GM19395 (cell line): ENCODE results near the gene SEMA6A.

Source experiments
- ATAC-seq: cut with Tn5 transposase; IDR thresholded peaks from one replicate; pipeline ENCODE4 v1.9.1; 2021; ENCODE audit warnings: mild to moderate bottlenecking, moderate library complexity; ENCODE audit not compliant: unreplicated experiment

Gene SEMA6A

DNA sequence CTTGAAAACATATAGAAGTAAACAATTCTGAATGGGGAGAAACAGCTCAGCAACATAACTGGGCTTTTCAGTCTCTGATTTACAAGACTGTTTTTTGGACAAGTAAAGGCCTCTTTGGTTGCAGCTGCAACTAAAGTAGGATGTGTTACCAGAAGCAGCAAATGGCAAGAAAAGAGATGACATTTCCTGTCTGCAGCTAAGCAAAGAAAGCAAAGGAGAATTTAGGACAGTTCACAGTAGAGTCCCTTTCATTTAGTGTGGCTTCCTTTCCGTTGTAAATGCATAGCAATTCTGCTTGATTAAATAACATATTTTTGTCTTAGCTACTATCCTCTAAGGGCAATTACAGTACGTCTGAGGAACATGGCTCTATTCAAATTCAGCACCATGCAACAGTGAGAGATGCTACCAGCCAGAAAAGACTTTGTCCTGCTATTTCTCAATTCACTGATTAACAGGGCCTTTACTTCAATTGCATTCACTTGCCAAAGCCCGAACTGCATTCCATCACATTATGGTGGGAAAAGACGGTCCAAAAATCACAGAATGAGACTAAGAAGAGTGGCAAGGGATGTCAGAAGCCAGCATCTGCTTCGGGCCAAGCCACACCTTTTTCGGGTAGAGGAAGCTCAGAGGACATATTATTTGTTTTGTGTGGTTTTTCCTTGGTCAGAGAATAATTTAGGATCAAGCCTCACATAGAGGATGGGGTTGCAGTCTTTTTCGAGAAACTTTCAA is 107.7 kb downstream of the SEMA6A start:
- no peak for ATAC-seq

GRCh38 chr5:116465411-116465810 is 109.2 kb downstream of the SEMA6A start:
- no peak for ATAC-seq

GRCh38 chr5:116464144-116464708 is 110.4 kb downstream of the SEMA6A start:
- no peak for ATAC-seq

- no peak for ATAC-seq
Measured at GRCh38 chr5:116462500-116462899, 112.1 kb downstream of the SEMA6A start.

DNA sequence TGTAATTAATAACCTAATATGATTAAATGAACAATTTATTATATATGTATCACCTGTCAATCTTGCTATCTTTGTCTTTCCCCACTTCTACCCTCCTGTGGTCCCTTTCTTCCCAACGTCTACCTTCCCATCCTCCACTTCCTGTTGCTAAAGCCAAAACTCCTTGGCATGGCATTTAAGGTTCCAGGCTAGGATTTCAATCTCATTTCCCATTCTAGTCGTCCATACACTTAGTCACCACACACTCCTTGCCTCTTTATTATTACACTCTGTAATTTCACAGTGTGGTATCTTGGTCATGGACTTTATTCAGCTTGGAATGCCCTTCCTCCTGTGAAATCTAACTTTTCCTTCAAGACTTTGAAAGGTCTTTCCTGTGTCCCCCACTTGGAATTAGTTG is 115.3 kb downstream of the SEMA6A start:
- ATAC-seq: no peak

DNA sequence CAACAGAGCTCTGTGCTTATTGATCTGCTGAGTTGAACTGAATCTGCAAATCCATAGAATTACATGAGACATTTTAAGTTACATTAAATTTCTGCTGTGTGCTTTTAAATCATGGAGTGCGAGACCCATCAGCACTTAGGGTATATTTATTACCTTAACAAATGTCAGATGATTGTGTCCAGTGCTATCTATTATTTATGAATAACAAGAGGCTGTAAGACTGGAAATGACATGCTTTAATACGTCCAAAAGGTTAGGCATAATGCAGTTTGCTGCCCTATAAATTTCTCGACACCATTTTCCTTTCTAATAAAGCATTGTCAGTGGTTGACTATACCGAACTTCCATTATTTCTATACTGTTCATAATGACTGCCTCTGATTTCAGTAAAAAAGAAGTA is 117.6 kb downstream of the SEMA6A start:
- no peak for ATAC-seq

DNA sequence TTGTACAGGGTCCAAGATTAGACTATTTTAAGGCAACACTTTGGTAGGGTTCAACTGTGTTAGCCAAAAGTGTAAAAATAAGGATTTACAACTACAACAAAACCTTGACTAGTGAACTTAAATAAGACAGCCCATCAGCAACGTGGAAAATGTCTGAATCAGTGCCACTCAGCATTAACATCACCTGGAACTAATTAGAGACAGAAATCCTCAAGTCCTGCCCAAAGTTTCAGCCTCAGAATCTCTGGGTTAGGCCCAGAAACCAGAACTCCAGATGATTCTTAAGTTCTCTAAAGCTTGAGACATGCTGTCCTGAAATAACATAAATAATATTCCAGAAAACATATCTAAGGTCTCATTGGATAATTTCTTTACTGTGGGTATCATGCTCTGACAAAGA is 118.6 kb downstream of the SEMA6A start:
- ATAC-seq: no peak

DNA sequence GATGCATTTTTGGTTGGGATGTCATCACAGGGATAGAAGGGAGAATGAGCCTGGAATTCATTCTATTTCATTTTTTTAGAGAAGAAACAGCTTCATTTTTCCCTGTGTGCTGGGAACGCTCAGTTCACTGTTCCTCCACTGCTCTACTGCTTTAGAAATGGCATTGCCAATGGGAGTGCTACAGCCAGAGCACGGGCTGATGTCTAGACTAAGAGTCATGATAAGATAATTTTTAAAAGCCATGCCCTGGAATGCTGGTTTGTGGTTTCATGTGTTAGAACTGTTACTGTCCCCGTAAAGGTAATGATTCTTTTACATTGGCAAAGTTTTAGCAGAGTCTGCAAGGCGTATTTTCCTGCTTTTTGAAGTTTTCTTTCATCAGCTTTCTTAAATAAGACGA is 119.6 kb downstream of the SEMA6A start:
- ATAC-seq: no peak

DNA sequence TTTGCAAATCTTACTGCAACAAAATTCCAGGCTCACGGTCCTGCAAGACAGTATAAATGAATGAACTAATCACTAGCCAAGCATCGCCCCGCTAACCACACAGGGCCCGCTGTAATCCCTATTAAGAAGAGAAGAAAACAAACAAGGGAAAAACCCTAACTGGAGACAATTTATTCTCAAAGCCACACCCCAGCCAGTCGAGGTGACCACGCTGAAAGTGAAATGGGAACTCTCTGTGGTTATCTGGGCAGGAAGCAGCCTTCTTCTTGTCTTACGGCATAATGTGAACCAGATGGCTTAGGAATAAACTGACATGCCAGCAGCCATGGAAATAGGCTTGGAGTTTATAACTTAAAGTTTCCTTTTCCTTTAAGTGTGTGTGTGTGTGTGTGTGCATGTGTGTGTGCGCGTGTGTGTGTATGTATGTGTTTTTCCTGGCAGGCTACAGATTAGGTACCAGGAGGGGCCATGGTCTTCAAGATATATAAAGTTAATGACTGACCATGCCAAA is 120.2 kb downstream of the SEMA6A start:
- peak; percentile 100 for ATAC-seq

DNA sequence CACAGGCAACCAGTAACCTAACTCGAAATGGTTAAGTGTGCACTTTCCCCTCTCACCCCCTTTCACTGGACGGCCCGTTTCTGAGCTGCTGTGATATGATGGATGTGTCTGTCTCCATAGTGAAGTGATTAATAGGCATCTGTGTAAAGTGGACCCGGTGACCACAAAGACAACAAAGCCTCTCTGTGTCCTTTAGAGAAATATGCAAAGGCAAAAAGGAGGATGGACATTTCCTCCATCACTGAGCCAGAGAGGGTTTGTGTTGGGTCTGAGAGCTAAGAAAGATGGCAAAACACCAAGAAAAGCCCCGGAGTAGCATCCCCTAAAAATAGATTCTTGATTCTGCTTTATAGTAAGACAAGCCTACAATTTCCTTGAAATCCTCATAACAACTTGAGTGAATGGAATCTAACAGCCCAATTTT is 120.6 kb downstream of the SEMA6A start:
- ATAC-seq: no peak

GRCh38 chr5:116452774-116453368 is 121.8 kb downstream of the SEMA6A start:
- no peak for ATAC-seq

- ATAC-seq: no peak
Measured at GRCh38 chr5:116451905-116452450, 122.6 kb downstream of the SEMA6A start.

DNA sequence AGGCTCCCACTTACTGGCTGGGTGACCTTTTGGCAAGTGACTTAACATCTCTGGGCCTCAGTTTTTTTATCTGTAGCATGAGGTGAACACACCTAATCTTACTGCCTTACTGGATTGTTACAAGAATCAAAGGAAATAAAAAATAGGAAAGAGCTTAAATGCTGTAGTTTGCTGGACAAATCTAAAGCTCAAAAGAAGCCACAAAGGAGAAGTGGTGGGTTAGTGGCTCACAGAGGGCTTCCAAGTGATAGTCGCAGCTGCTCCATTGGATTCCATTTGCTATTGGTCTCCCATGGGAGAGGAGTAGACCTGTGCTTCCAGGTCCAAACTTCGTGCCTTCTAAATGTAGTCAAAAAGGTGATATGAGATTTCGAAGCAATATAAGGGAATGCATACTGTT is 123.6 kb downstream of the SEMA6A start:
- no peak for ATAC-seq

DNA sequence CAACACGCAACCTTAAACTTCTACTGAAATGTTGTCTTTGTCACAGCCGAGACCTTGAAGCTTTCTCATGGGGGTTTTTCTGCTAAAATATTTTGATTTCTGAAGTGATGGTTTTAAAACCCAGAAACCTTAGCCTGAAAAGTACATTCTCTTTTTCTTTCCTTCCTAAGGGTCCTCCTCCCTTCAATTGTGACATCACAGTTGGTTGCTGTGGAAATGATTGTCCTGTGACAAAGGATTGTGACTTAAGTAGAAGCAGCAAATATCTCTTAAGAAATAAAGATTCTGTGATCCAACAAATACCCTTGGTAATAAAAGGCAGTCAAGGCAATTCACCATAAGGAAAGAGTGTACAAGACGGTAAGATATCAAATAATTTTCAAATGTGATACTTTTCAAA is 125.2 kb downstream of the SEMA6A start:
- ATAC-seq: no peak

- no peak for ATAC-seq
Measured at GRCh38 chr5:116448870-116449427, 125.7 kb downstream of the SEMA6A start.

GRCh38 chr5:116448450-116448849 is 126.2 kb downstream of the SEMA6A start:
- ATAC-seq: no peak

DNA sequence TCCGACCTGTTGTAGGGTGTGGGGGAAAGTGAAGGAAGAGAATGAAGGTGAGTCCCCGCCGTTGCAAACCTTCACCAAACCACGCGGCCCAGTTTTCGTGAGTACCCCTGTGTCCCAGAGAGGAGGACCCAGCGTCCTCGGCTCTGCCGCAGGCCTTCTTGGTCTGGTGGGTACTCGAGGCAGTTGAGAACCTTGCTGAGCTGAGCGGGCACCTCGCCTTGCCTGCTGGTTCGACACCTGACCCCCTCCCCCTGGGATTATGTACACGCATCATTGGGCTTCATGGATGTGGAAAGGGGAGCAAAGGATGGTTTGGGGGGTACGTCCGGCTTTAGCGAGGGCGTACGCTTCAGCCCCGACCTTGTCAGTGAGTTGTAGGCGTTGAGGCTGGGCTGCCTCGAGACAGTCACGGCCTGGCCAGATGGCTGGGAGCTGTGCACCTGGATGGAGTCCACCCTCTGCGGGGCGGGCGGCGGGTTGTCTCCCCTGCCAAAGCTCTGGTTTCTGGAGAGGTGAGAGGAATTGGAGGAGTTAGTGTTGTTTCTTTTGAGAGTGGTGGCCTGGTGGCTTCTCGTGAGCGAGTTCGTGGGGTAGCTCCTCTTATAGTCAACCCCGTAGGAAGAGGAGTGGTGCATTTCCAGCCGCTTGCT is 128.1 kb downstream of the SEMA6A start:
- ATAC-seq: no peak

DNA sequence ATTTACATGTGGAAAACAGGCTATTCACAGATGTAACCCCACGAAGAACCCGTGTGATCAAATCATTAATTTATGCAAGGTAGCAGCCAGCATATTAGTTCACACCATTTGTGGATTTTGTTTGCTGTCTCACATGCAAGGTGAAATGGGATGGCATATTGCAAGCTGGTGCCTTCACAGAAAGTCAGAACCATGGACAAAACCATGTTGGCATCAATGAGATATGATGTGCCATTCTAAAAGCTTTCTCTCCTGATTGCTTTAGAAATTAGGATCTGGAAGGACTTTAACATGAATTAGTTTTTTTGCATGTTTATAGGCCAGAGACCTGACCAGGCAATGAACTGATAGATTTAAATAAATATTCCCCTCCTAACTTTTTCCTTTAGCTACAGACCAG is 129.3 kb downstream of the SEMA6A start:
- no peak for ATAC-seq

DNA sequence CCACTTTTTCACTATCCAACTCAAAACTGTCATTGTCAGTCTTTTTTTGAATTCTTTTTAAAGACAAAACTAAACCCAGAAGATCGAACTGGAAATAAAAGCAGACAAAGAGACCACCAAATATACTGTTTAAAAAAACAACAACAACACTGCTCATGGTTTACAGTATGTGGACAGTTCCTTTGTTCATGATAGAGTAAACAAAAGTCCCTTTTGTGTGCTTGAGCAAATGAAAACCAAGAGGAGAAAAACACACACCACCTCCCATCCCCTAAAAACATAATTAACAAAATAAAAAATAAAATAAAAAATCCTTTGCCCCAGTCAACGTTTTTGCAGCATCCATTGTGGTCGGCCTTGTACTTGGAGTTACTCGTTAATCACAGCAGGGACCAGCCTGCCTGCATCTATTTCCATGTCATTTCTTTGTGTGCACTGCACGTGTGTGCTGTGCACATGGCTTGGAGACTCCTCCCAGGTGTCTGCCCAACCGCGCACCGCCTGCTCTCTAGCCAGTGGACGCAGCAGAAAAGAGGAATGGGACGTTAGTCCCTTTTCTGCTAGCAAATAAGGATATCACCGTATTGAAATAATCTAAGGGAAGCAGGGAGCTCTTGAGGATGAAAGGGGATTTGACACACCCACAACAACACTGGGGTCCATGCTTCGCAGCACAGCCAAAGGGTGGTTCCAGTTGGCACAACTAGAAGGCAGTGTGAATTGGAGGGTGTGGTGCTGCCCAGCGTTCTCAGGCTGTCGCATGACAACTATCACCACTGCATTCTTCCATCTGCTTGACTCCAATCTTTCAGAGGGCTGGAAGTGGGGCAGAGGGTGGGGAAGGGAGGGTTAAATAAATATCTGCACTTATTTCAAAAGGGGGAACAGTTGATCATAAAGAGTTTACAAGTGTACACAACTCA is 130.0 kb downstream of the SEMA6A start:
- no peak for ATAC-seq

DNA sequence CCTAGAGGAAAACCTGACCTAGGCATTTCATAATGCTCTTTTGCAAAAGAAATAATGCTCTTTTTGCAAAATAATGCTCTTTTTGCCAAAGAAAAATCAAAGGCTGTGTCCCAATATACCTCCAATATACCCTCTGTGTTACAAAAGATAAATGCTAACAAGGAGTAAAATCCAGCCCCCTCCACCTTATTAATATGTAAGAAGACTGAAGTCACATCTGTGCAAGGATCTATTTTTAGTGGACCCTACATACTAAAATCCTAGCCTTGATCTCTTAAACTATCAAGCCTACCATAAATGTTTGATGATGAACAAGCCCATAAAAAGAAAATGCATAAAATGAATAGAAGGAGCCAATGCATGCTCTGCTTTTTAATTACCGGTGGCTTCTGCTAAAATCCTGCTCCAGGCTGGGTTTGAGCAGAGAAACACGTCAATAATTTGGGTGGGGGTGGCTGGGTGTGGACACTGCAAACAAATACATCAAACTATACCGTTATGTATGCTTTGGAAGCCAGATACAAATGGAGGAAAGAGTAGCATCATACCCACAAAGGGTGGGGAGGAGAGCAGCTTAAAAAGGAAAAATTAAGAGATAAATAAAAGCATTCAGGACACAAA is 131.6 kb downstream of the SEMA6A start:
- no peak for ATAC-seq
